Right kidney (tissue), 9 donors: ENCODE results near the gene RBM33.
"Not testable (repeated sequence)": the region's sequence is repeated elsewhere in the genome, so short reads cannot be mapped to it uniquely, and the experiment has no call there.

Experiments
- DNase-seq: peaks from one replicate; pipeline ENCODE4 v3.0.0-alpha.2; 2016
- long read RNA-seq, 8 donors: transcript quantifications; one replicate each; lab custom pipeline, GENCODE V29; 2026

The RBM33 gene, protein sequence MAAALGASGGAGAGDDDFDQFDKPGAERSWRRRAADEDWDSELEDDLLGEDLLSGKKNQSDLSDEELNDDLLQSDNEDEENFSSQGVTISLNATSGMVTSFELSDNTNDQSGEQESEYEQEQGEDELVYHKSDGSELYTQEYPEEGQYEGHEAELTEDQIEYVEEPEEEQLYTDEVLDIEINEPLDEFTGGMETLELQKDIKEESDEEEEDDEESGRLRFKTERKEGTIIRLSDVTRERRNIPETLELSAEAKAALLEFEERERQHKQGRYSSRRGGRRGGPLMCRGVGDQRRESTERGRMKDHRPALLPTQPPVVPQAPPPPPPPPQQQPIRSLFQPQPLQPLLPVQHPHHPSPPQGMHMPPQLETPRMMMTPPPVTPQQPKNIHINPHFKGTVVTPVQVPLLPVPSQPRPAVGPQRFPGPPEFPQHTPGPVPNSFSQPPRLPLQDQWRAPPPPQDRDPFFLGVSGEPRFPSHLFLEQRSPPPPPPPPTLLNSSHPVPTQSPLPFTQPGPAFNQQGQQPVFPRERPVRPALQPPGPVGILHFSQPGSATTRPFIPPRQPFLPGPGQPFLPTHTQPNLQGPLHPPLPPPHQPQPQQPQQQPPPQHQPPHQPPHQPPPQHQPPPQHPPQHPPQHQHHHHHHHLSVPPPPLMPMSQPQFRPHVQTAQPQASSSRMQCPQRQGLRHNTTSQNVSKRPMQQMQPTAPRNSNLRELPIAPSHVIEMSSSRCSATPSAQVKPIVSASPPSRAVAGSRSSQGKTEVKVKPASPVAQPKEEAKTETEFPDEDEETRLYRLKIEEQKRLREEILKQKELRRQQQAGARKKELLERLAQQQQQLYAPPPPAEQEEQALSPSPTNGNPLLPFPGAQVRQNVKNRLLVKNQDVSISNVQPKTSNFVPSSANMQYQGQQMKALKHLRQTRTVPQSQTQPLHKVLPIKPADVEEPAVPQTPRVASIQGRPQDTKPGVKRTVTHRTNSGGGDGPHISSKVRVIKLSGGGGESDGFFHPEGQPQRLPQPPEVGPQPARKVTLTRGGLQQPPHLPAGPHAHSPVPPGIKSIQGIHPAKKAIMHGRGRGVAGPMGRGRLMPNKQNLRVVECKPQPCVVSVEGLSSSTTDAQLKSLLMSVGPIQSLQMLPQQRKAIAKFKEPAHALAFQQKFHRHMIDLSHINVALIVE
- long read RNA-seq, donor 1, partial matches to known transcripts, result 7 of 10 reads
- long read RNA-seq, donor 1, other reads (novel, unspliced or antisense), result 0 of 10 reads
- long read RNA-seq, donor 2, partial matches to known transcripts, result 0 of 3 reads
- long read RNA-seq, donor 2, other reads (novel, unspliced or antisense), result 0 of 3 reads
- long read RNA-seq, donor 3, partial matches to known transcripts, result 5 of 8 reads
- long read RNA-seq, donor 3, other reads (novel, unspliced or antisense), result 0 of 8 reads
- long read RNA-seq, donor 4, transcript RBM33-201 (6 exons, 1,404 nt), result major isoform, 5 of 17 reads
- long read RNA-seq, donor 4, partial matches to known transcripts, result 11 of 17 reads
- long read RNA-seq, donor 4, other reads (novel, unspliced or antisense), result 0 of 17 reads
- long read RNA-seq, donor 5, partial matches to known transcripts, result 0 of 2 reads
- long read RNA-seq, donor 5, other reads (novel, unspliced or antisense), result 0 of 2 reads
- long read RNA-seq, donor 6, partial matches to known transcripts, result 8 of 10 reads
- long read RNA-seq, donor 6, other reads (novel, unspliced or antisense), result 0 of 10 reads
- long read RNA-seq, donor 7, full-length matches to known transcripts, result 6 of 24 reads
- long read RNA-seq, donor 7, partial matches to known transcripts, result 18 of 24 reads
- long read RNA-seq, donor 7, other reads (novel, unspliced or antisense), result 0 of 24 reads
- long read RNA-seq, donor 8, partial matches to known transcripts, result 0 of 2 reads
- long read RNA-seq, donor 8, other reads (novel, unspliced or antisense), result 0 of 2 reads

DNA sequence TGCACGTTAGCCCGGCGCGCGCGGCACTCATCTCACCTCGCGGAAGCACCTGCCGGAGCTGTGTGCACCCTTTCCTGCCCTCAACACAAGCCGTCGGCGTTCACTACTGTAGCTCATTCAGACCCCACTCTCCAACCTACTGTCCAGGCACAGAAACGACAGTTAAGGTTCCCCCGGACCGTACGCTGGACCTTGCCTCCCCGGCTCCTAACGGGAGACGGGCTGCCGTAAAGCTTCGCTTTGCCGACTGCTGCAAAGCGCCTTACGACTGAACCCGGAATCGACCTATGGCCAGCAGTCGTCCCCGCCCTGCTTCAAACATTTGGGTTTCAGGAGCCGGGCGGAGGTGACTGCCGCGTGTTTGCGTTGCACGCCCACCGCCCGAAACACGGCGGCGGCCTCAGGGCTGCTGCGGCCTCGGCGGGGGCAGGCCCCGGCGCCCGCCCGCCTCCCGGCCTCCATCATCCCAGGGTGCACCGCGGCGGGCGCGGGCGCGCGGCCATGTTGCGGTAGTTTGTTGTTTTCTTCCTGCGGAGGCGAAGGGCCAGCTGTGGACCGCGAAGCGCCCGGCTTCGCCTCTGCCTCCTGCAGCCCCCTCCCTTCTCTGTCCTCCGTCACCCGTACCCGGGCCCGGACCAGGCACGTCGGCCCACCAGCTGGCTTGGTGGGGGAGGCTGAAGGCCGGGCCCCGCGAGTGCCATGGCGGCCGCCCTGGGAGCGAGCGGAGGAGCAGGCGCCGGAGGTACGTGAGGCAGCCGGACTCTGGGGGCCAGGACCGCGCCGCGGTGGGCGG is at the start of gene RBM33:
TSS of gene RBM33 (plus strand) at position 484 of the 793 bp plus-strand sequence. CDS start at position 700, 216 bp downstream.
- DNase-seq, result peak; percentile 99

DNA sequence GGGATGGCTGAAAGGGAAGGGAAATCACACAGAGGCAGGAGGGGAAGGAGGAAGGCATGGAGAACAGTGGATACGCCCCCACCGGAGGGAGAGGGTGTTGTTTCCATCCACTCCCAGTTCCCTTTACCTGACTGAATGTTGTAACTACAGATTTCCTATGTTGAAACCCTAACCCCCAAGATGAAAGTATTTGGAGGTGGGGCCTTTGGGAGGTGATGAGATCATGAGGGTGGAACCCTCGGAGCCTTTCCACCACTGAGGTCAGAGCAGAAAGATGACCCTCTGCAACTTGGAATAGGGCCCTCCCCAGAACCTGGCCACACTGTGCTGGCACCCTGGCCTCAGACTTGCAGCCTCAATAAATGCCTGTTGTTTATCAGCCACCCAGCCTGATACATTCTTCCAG is 49.5 kb upstream of the RBM33 start:
- DNase-seq, result no peak

DNA sequence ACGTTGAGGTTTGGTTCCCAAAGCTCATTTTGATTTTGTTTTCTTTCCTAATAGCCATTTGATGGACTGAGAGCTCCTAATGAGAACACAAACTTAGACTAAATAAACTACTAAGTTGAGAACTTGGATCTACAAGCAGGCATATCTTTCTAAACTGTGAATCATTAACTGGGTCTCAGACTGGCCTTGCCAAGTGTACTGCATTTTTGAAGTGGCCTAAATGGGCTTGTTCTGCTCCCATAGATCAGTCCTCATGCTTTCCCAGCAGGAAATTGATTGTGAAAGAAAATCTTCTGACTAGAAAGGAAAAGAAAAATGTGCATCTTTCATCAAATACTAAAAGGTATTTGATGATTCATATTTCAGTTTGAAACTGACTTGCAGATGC is 46.7 kb upstream of the RBM33 start:
- DNase-seq, result no peak

DNA sequence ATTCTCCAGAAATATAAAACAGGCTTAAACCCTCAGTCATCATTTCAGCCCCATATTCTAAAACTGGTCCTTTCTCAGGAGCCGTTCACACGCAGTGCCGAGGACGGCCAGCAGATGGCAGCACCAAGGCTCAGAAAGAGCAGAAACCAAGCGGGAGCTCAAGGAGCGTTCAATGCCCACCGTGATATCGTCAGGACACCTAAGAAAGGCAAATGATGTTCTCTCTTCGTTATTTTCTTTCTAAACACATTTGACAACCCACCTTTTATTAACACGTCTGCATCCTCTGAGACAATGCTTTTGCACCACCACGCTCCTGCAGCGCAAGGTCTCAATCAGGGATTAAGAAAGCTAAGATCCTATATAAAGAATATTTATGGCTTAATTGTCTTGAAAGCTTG is 45.7 kb upstream of the RBM33 start:
- DNase-seq, result peak; percentile 65

DNA sequence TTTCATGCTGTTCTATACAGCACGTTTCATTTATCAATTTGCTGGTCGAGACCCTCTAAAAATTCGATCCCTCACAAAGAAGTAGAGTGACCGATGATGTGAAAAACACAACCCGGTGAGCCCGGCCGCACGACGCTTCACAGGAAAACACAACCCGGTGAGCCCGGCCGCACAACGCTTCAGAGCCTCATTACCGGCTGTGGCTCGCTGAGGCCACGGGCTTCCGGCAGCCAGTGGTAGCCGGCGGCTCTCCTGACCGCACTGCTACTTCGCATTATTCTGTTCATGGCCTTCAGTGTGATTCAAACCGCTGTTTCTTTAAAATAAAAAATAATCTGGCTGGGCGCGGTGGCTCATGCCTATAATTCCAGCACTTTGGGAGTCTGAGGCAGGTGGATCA is 42.3 kb upstream of the RBM33 start:
- no peak for DNase-seq

DNA sequence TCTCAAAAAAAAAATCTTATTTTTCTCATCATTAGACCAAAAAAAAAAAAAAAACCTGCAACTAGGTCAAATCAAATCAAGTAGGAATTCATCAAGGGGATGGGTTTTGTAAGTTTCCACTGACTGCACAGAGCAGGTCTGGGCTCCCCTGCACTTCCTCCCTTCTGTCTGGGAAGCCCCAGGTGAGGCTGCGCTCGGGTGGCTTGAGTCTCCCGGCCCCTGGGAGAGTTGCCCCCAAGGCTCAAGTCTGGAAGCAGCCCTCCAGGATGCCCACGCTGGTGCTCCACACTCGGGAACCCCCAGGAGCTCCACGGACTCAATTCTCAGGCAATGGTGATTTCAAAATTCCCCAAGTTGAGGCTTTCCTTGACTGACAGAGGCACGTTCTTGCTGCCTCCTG is 41.7 kb upstream of the RBM33 start:
- no peak for DNase-seq

DNA sequence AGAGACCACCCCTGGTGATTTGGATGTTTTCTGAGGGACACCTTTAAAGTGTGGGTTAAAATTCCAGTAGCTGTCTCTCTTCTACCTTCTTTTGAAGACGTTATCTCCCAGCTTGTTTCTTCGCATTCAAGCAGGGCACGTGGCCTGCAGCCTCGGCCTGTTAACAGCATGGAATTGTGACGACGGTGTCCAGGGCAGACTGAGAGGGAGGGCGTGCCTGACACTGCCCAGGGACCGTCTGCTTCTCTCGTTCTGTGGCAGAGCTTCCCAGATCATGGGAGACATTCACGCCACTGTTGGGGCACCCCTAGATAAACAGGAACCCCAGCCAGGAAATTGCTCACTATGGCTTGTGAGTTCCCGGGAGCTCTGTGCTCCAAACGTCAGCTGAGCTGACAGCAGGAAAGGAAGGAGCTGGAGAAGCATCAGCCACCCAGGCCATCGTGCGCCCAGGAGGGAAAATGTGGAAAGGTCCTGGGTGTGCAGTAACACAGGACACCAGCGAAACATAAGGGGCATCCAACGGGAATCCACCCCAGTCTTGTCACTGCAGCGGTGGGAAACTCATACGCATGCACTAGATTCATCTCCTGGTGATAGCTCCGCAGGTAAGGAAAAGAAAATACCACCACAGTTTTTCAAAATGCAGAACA is 41.1 kb upstream of the RBM33 start:
- no peak for DNase-seq

DNA sequence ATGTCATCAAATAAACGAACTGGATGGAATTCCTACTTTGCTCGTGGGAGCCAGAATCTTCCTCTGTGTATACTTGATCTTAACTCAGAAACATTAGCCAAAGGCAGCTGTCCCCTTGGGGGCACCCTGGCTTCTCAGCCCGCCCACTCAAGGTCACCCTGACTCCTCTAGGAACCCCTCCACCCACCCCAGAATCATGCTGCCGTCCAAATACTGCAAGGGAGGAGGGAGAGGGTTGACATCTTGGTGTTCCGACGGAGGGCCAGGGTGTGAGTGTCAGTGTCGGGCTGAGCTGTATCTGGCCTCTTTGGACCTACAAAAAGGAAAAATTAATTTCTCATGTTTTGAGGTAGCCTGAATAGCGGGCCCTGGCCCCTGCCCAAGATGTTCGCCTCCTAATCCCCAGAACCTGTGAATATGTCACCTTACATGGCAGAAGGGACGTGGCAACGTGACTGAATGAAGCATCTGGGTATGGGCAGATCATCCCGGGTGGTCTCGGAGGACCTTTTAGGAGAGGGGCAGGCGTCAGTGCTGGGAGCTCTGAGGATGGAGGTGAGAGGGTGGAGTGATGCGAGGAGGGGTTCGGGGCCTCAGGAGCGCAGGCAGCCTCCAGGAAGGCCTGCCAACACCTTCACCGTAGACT is 40.5 kb upstream of the RBM33 start:
- no peak for DNase-seq

DNA sequence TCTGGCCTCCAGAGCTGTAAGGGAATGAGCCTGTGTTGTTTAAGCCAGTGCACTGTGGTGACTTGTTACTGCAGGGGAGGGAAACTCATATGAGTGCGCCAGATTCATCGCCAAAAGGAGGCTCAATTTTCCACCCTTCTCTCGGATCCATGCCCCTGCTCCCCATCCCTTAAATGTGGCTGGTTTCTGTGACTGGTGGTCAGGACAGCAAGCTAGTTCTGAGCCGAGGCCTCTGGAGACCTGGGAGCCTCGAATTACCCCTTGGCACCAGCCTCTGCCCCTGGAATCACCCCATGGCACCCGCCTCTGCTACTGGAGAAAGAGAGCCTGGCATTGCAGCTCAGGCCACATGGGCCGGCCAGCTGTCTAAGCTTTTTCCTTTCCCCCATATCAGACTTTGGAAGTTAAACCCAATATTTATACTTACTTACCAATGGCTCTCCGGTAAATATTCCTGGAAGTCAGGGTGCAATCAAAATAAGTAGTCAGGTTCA is 39.9 kb upstream of the RBM33 start:
- no peak for DNase-seq

DNA sequence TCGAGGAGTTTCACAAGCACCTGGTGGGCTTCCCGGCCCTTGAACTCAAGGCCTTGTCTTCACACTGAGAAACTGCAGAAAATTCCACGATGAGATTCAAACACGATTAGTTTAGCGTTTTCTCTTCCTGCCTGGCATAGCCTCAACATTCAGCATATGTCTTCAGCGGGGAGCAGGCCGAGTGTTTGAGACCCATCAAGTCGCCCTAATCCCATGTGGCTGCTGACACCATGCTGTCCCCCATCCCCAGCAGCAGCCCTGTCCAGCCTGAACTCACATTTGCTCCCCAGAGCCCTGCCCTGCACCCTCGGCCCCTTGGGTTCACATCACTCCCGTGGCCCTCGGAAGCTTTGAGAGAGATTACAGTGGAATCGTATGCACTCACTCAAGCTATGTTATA is 35.3 kb upstream of the RBM33 start:
- no peak for DNase-seq

DNA sequence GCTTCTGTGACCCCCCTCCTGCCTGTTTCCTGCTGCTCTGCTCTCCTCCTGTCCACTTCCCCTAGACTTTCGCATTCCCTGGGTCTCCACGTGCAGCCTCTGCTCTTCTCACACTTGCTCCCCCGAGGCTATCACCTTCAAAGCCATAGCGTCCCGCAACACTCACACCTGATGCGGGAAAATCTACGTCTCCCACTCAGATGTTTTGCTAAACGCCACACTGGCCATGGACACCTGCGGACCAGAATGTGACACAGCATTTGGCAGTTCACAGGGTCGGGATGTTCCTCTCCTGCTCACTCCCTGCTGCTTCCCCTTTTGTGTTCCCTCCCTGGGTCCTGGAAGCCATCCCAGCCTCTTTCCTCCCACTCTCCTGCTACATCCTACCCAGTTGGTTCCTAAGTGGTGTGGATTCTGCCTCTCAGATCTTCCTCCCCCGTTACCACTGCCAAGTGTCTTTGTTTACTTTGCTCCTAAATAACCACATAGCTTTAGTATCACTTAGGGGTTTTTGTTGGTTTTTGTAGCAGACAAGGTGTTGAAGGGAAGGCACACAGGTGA is 33.7 kb upstream of the RBM33 start:
- no peak for DNase-seq

DNA sequence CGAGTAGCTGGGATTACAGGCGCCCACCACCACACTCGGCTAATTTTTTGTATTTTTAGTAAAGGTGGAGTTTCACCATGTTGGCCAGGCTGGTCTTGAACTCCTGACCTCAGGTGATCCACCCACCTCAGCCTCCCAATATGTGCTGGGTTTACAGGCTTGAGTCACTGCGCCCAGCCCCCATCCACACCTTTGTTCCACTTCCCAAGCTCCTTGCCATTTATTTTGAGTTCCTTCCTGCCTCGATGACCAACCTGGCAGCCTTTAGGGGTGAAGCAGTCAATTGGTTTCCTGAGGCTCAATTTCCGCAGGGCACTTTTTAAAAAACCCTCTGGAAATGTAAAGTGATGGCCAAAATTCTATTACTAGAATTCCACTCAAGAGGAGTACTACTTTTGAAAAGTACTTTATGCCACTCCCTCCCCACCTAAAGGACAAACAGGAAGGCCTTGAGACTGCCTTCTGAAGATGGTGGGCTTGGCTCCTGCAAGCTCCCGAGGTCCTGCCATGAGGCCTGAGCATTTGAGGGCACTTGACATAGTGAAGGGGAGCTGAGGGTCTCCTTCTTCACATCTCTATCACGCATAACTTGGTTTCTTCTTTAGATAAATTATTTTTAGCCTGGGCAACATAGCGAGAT is 32.5 kb upstream of the RBM33 start:
- DNase-seq, result no peak

DNA sequence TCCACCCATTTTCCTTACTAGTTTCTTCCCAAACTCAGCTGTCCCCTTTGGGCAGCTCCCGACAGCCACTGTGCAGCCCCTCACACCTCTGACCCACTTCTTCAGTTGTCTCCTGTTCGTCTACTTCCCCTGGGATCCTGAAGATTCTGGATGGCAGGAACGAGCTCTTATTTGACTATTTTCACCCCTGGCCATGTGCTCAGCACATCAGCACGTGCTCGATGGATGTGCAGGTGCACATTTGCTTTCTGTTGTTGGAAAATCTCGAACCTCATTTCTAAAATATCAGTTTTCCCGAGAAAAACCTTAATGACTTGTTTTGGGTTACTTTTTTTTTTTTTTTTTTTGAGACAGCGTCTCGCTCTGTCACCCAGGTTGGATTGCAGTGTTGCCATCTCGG is 31.8 kb upstream of the RBM33 start:
- no peak for DNase-seq

DNA sequence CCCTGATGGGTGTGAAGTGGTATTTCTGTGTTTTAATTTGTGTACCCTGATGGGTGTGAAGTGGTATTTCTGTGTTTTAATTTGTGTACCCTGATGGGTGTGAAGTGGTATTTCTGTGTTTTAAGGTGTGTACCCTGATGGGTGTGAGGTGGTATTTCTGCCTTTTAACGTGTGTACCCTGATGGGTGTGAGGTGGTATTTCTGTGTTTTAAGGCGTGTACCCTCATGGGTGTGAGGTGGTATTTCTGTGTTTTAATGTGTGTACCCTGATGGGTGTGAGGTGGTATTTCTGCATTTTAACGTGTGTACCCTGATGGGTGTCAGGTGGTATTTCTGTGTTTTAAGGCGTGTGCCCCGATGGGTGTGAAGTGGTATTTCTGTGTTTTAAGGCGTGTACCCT is 29.4 kb upstream of the RBM33 start:
- not testable (repeated sequence) for DNase-seq

DNA sequence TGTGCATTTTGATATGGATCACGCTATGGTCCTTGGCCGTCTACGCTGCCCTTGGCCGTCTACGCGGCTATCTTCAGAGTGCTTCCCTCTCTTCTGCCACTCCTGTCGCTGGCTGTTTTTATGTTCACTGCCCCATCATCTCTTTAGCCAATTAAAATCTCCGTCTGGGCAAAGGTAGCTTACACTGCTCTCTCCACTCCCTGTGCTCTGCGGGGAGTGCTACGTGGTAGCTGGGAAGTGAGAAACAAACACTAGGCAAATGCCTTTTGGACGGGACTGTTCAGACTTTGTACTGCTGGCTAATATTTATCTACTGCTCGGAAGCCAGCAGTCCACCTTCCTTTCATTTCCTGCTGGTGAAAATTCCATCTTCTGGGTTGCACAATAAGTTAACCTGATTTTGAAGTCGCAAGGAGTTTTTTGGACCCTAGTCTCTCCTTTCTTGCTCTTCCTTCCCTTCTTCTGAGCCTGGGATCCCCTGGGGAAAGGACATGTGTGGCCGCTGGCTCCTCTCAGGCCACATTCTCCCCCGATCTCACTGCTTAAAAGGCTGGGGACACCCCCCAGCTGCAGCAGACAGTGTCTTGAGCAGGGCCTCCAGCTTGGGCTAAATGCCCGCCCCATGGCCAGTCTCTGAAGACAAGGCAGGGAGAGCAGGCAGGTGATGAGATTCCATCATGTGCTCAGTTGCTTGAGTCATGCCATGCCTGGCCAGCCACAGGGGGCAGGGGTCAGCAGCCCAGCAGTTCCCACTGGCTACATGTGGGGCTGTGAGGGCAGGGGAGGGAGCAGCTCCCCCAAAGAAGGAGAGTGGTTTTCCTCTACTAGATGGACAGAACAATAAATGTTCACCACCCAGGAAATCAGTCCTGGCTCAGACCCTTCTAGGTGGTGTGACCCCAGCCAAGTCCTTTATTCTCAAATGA is 25.5 kb upstream of the RBM33 start:
- DNase-seq, result peak; percentile 52

DNA sequence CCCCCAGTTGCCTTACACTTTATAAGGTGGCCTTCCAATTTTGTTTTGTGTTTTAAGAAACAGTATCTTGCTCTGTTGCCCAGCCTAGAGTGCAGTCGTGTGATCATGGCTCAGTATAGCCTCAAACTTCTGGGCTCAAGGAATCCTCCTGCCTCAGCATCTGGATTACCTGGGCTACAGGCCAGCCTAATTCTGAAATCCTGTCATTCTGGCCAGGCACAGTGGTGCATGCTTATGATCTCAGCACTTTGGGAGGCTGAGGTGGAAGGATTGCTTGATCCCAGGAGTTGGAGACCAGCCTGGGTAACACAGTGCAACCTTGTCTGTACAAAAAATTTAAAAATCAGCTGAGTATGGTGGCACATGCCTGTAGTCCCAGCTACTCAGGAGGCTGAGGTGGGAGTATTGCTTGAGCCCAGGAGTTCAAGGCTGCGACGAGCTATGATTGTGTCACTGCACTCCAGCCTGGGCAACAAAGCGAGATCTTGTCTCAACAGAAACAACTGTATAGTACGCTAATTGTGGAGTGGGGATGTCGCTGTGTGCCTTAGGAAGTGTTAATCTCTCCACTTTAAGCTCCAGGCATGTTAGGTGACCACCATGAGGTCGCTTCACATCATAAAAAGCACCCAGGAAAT is 24.7 kb upstream of the RBM33 start:
- DNase-seq, result no peak

DNA sequence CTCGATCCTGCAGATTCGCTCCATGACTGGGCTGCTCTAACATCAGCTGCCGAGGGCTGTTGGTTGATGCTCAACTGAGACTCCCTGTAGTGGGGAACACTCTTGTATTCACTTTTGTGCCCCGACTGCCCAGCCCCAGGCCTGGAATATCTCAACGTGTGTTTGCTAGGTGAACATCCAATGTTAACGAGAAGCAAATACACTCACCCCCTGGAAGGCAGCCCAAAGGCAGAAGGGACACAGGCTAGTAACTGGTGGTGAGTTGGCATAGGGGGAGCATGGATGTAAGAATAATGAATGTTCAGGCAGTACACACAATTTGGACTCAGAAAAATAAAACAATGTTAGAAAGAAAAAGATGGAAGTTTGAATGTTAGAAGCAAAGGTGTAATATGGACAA is 24.0 kb upstream of the RBM33 start:
- DNase-seq, result no peak
